Keratinocyte (primary cell): Measurements from ENCODE around the gene DNMT3A. TPM values are rescaled to one million over a fixed set of nuclear protein-coding genes. Genes with fewer than 3 reads are reported as not detected.

Source experiments
- DNase-seq: peaks from one replicate; pipeline ENCODE4 v3.0.0-alpha.2; 2011; ENCODE audit warnings: low read depth, missing footprints, low spot score
- FAIRE-seq: peaks from 2 replicates; lab custom pipeline; 2011; peaks lifted over from hg19 to GRCh38; lab: Jason Lieb, UNC
- H2AFZ ChIP-seq: 2 replicates; pipeline ENCODE4 v1.6.0; 2012; ENCODE audit warnings: low read length, control low read depth, inconsistent platforms; ENCODE audit not compliant: control insufficient read depth
- H3K27ac ChIP-seq: 2 replicates; pipeline ENCODE4 v1.5.1; 2011; ENCODE audit warnings: low read length; ENCODE audit not compliant: control insufficient read depth, insufficient read depth
- H3K27me3 ChIP-seq: 3 replicates; pipeline ENCODE4 v1.6.0; 2011; ENCODE audit warnings: low read length; ENCODE audit not compliant: control insufficient read depth, insufficient read depth; ENCODE audit errors: extremely low read depth
- H3K36me3 ChIP-seq, 2 experiments: 2 replicates in 1 of 2; 3 replicates in 1 of 2; pipeline ENCODE4 v1.5.1; 2011; ENCODE audit warnings: low read length in 2 of 2, mild to moderate bottlenecking in 1 of 2; ENCODE audit not compliant: control insufficient read depth in 2 of 2, insufficient read depth in 2 of 2; ENCODE audit errors: extremely low read depth in 1 of 2
- H3K4me1 ChIP-seq: 3 replicates; pipeline ENCODE4 v1.5.1; 2011; ENCODE audit warnings: low read length; ENCODE audit not compliant: control insufficient read depth, insufficient read depth; ENCODE audit errors: extremely low read depth
- H3K4me2 ChIP-seq: 3 replicates; pipeline ENCODE4 v1.6.0; 2011; ENCODE audit warnings: low read depth, low read length; ENCODE audit not compliant: control insufficient read depth, insufficient read depth; ENCODE audit errors: extremely low read depth
- H3K4me3 ChIP-seq, 3 experiments: fragments of 200-600 bp in 1 of 3; sonication (generic) in 1 of 3; 2 replicates in 2 of 3; 3 replicates in 1 of 3; pipeline ENCODE4 v1.5.1; 2011 to 2016; ENCODE audit warnings: low read length in 3 of 3, mild to moderate bottlenecking in 3 of 3, control low read depth in 2 of 3, inconsistent platforms in 1 of 3, low read depth in 1 of 3, mixed read lengths in 1 of 3, mixed run types in 1 of 3, moderate library complexity in 1 of 3; ENCODE audit not compliant: control insufficient read depth in 2 of 3, insufficient read depth in 2 of 3; ENCODE audit errors: extremely low read depth in 1 of 3
- H3K79me2 ChIP-seq: 2 replicates; pipeline ENCODE4 v1.6.0; 2012; ENCODE audit warnings: low read length; ENCODE audit not compliant: control insufficient read depth, insufficient read depth
- H3K9ac ChIP-seq: 3 replicates; pipeline ENCODE4 v1.6.0; 2011; ENCODE audit warnings: low read length; ENCODE audit not compliant: control insufficient read depth, insufficient read depth; ENCODE audit errors: extremely low read depth
- H3K9me1 ChIP-seq: 3 replicates; pipeline ENCODE4 v1.6.0; 2011; ENCODE audit warnings: low read length; ENCODE audit not compliant: control insufficient read depth, insufficient read depth; ENCODE audit errors: extremely low read depth
- H3K9me3 ChIP-seq: 2 replicates; pipeline ENCODE4 v1.5.1; 2012; ENCODE audit warnings: low read depth, low read length; ENCODE audit not compliant: control insufficient read depth
- H4K20me1 ChIP-seq: 3 replicates; pipeline ENCODE4 v1.6.0; 2011; ENCODE audit warnings: low read length; ENCODE audit not compliant: control insufficient read depth, insufficient read depth; ENCODE audit errors: extremely low read depth
- EZH2 ChIP-seq: IDR thresholded peaks from one replicate; pipeline ENCODE4 v1.6.1; 2012; ENCODE audit warnings: inconsistent platforms, mild to moderate bottlenecking, low read length, moderate library complexity
- dilution Hi-C: fragments of 300-500 bp; cut with MboI; formaldehyde crosslinking; loops from one replicate; pipeline ENCODE4 v1.7.0; 2020; ENCODE audit warnings: low sequenced_read_pairs; ENCODE audit not compliant: extremely low pct_ligation_motif_present
- polyA plus RNA-seq, 5 experiments: library from polyadenylated mRNA; depleted of rRNA in 3 of 5; stranded (reverse) in 3 of 5; stranded (forward) in 1 of 5; unstranded in 1 of 5; fragments of >200 nt; gene quantifications; 1 replicate in 1 of 5; 2 replicates in 3 of 5; 3 replicates in 1 of 5; pipeline versions ENCODE4 v1.2.1 to v1.2.3, GENCODE V29; 2011 to 2012; ENCODE audit warnings: missing spikeins in 2 of 5, low read depth in 1 of 5, low replicate concordance in 1 of 5
- TF ChIP-seq, protein P1 (sequence below), 3 experiments: IDR thresholded peaks in 1 of 3; conservative IDR thresholded peaks in 1 of 3; optimal IDR thresholded peaks in 1 of 3; 2 replicates in 2 of 3; 3 replicates in 1 of 3; pipeline versions ENCODE3 to v1.5.1; 2011; ENCODE audit warnings: low read length in 3 of 3, mild to moderate bottlenecking in 3 of 3, moderate library complexity in 2 of 3, control low read depth in 1 of 3, inconsistent platforms in 1 of 3; ENCODE audit not compliant: insufficient read depth in 2 of 3; ENCODE audit errors: extremely low read depth in 1 of 3

DNMT3A gene
- polyA plus RNA-seq, 1 donor (not counting 4 experiments of a cell fraction or from before 2014, with no cell fraction given), result 1.5 TPM

DNA sequence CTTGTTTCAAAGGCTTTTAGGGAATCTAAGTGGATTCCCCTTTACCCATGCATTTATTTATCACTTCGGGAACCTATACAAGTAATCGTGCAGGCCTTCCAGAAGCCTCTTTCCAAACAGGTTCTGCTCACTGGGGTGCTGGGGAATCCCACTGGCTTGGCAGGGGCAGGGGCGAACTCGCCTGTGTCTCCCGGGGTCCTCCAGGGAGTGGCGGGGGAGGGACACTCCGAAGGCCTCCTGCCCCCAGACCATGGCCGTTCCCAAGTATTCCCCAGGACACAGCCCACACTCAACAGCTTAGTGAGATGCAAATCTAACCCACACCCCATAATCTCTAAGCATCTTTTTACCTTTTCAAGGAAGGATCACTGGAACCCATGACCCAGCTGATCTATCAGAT lies 6.5 kb downstream of the DNMT3A start:
- dilution Hi-C loops, result no loop called here
- Histone ChIP-seq H3K4me3 (no peak overlapping the region), H3K79me2 (peaks cover 2% of the 10 kb centered on the region), H3K9me3 (no peaks in the 10 kb centered on the region), H4K20me1 (peaks cover 8% of the 10 kb centered on the region), H2AFZ (no peak overlapping the region), H3K27ac (no peak overlapping the region), H3K27me3 (no peaks in the 10 kb centered on the region), H3K9me1 (no peaks in the 10 kb centered on the region), H3K4me1 (no peaks in the 10 kb centered on the region), H3K9ac (no peak overlapping the region), H3K4me2 (no peak overlapping the region), H3K36me3 (peaks cover 0 to 2% of the 10 kb centered on the region in 2 experiments)
- no peak for FAIRE-seq
- TF ChIP-seq, protein P1, sequence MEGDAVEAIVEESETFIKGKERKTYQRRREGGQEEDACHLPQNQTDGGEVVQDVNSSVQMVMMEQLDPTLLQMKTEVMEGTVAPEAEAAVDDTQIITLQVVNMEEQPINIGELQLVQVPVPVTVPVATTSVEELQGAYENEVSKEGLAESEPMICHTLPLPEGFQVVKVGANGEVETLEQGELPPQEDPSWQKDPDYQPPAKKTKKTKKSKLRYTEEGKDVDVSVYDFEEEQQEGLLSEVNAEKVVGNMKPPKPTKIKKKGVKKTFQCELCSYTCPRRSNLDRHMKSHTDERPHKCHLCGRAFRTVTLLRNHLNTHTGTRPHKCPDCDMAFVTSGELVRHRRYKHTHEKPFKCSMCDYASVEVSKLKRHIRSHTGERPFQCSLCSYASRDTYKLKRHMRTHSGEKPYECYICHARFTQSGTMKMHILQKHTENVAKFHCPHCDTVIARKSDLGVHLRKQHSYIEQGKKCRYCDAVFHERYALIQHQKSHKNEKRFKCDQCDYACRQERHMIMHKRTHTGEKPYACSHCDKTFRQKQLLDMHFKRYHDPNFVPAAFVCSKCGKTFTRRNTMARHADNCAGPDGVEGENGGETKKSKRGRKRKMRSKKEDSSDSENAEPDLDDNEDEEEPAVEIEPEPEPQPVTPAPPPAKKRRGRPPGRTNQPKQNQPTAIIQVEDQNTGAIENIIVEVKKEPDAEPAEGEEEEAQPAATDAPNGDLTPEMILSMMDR (optimal IDR thresholded peaks at IDR 0.05 in 1 of 3, IDR thresholded peaks at IDR 0.05 in 1 of 3, conservative IDR thresholded peaks at IDR 0.05 in 1 of 3; ENCODE audit: extremely low read depth in 1 of 3, insufficient read depth in 2 of 3, low read length in 3 of 3), result no peak
- no peak for TF ChIP-seq EZH2
- DNase-seq, result no peak

DNA sequence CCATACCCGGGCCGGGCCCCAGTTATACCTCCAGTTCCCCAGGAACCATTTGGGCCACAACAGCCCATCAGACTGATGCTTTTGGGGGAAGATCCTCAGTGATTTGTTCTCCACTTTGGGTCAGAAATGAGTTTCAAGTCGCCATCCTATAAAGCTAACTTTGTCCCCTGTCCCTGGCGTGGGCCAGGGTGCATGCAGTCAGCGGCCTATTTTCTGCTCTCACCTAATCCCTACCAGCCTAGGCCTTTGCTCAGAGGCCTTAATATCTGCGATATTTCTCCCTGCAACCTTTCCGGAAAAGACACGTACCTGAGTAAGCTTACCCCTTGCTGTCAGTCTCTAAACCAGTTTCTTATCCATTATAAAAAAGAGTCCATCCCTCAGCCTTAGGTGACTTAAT lies 7.2 kb downstream of the DNMT3A start:
- no peak for FAIRE-seq

More for the DNA sequence above, 7.2 kb downstream of the DNMT3A start:
- dilution Hi-C loops, result no loop called here
- Histone ChIP-seq H3K27ac (no peak overlapping the region), H3K9me1 (no peaks in the 10 kb centered on the region), H3K36me3 (peaks cover 0 to 2% of the 10 kb centered on the region in 2 experiments), H3K9me3 (no peaks in the 10 kb centered on the region), H3K9ac (no peak overlapping the region), H3K4me1 (no peaks in the 10 kb centered on the region), H4K20me1 (peaks cover 8% of the 10 kb centered on the region), H3K4me3 (no peak overlapping the region), H3K4me2 (no peak overlapping the region), H3K27me3 (no peaks in the 10 kb centered on the region), H2AFZ (no peak overlapping the region), H3K79me2 (peaks cover 2% of the 10 kb centered on the region)
- DNase-seq, result no peak
- TF ChIP-seq, protein P1 (optimal IDR thresholded peaks at IDR 0.05 in 1 of 3, IDR thresholded peaks at IDR 0.05 in 1 of 3, conservative IDR thresholded peaks at IDR 0.05 in 1 of 3; ENCODE audit: extremely low read depth in 1 of 3, insufficient read depth in 2 of 3, low read length in 3 of 3), result no peak
- TF ChIP-seq EZH2, result no peak
